Immature natural killer cell (primary cell): ENCODE data around the gene ENTPD7. TPM values are rescaled to one million over a fixed set of nuclear protein-coding genes. Genes with fewer than 3 reads are reported as not detected.
"Not testable (repeated sequence)": the region's sequence is repeated elsewhere in the genome, so short reads cannot be mapped to it uniquely, and the experiment has no call there.

Source experiments
- DNase-seq, 3 donors: peaks; one replicate each; pipeline ENCODE4 v3.0.0; 2022; ENCODE audit warnings: mixed read lengths in 1 of 3
- H3K27ac Mint-ChIP-seq, 6 donors: one replicate each; pipeline ENCODE4 v1.8.0; 2020; ENCODE audit warnings: mixed read lengths in 6 of 6, mild to moderate bottlenecking in 5 of 6, inconsistent platforms in 4 of 6, moderate library complexity in 3 of 6
- H3K27me3 Mint-ChIP-seq, 3 donors: one replicate each; pipeline ENCODE4 v1.8.0; 2020 to 2021; ENCODE audit warnings: low read depth in 3 of 3, mild to moderate bottlenecking in 3 of 3, mixed read lengths in 3 of 3, moderate library complexity in 3 of 3, inconsistent platforms in 1 of 3
- H3K36me3 Mint-ChIP-seq, 3 donors: one replicate each; pipeline ENCODE4 v1.8.0; 2020; ENCODE audit warnings: mixed read lengths in 3 of 3, inconsistent platforms in 2 of 3, mild to moderate bottlenecking in 2 of 3
- H3K4me1 Mint-ChIP-seq, 2 donors: one replicate each; pipeline ENCODE4 v1.8.0; 2020; ENCODE audit warnings: inconsistent platforms in 2 of 2, mild to moderate bottlenecking in 2 of 2, mixed read lengths in 2 of 2, moderate library complexity in 1 of 2
- H3K4me3 Mint-ChIP-seq, 5 donors: one replicate each; pipeline ENCODE4 v1.8.0; 2020; ENCODE audit warnings: mild to moderate bottlenecking in 5 of 5, mixed read lengths in 5 of 5, inconsistent platforms in 3 of 5, moderate library complexity in 3 of 5
- H3K9me3 Mint-ChIP-seq, 6 donors: one replicate each; pipeline ENCODE4 v1.8.0; 2020; ENCODE audit warnings: mild to moderate bottlenecking in 6 of 6, mixed read lengths in 6 of 6, inconsistent platforms in 4 of 6, moderate library complexity in 3 of 6
- polyA plus RNA-seq, 3 donors: library from polyadenylated mRNA; unstranded; fragments of 300-500 nt; fragmentation: Illumina TruSeq; gene quantifications; one replicate each; pipeline ENCODE4 v1.2.3, GENCODE V29; 2021

ENTPD7 gene
- polyA plus RNA-seq, 3 donors from 2014 or later: 0.76 to 2.8 (median 1.4) TPM

GRCh38 chr10:99625124-99625523 is 34.2 kb upstream of the ENTPD7 start:
- not testable (repeated sequence) for H3K36me3 Mint-ChIP-seq, H3K27me3 Mint-ChIP-seq, H3K4me3 Mint-ChIP-seq, H3K9me3 Mint-ChIP-seq, DNase-seq
- Mint-ChIP-seq H3K27ac (peak overlapping the region in 1 of 6 donors; percentile 56), H3K4me1 (peaks cover 16 to 18% of the 10 kb centered on the region in 2 donors)

- Mint-ChIP-seq H3K9me3 (no peaks in the 10 kb centered on the region), H3K27ac (no peak overlapping the region), H3K27me3 (peaks cover 2 to 9% (median 7%) of the 10 kb centered on the region in 3 donors), H3K4me1 (no peaks in the 10 kb centered on the region), H3K36me3 (no peaks in the 10 kb centered on the region), H3K4me3 (no peak overlapping the region)
- no peak for DNase-seq
Measured at GRCh38 chr10:99628923-99629624, 30.2 kb upstream of the ENTPD7 start.

- Mint-ChIP-seq H3K4me1 (no peaks in the 10 kb centered on the region), H3K36me3 (no peaks in the 10 kb centered on the region), H3K27ac (no peak overlapping the region), H3K9me3 (no peaks in the 10 kb centered on the region), H3K27me3 (peaks cover 2 to 9% (median 8%) of the 10 kb centered on the region in 3 donors), H3K4me3 (no peak overlapping the region)
- DNase-seq: no peak
Measured at GRCh38 chr10:99629625-99629978, 29.7 kb upstream of the ENTPD7 start.

GRCh38 chr10:99630433-99630832 is 28.9 kb upstream of the ENTPD7 start:
- no peak overlapping the region for H3K4me3 Mint-ChIP-seq
- H3K9me3 Mint-ChIP-seq: no peaks in the 10 kb centered on the region
- no peaks in the 10 kb centered on the region for H3K36me3 Mint-ChIP-seq
- no peaks in the 10 kb centered on the region for H3K4me1 Mint-ChIP-seq
- peaks cover 4 to 7% (median 6%) of the 10 kb centered on the region in 3 donors for H3K27me3 Mint-ChIP-seq
- H3K27ac Mint-ChIP-seq: no peak overlapping the region
- no peak for DNase-seq

GRCh38 chr10:99630991-99631390 is 28.3 kb upstream of the ENTPD7 start:
- H3K4me3 Mint-ChIP-seq: no peak overlapping the region
- DNase-seq: no peak
- H3K9me3 Mint-ChIP-seq: no peaks in the 10 kb centered on the region

GRCh38 chr10:99631496-99631895 is 27.8 kb upstream of the ENTPD7 start:
- no peak overlapping the region for H3K27ac Mint-ChIP-seq
- peaks cover 7 to 8% (median 7%) of the 10 kb centered on the region in 3 donors for H3K27me3 Mint-ChIP-seq
- no peak for DNase-seq
- no peaks in the 10 kb centered on the region for H3K4me1 Mint-ChIP-seq
- no peaks in the 10 kb centered on the region for H3K9me3 Mint-ChIP-seq
- no peak overlapping the region for H3K4me3 Mint-ChIP-seq
- no peaks in the 10 kb centered on the region for H3K36me3 Mint-ChIP-seq

More at GRCh38 chr10:99630991-99631390, 28.3 kb upstream of the ENTPD7 start:
- Mint-ChIP-seq H3K27me3 (peaks cover 4 to 7% (median 6%) of the 10 kb centered on the region in 3 donors), H3K4me1 (no peaks in the 10 kb centered on the region), H3K27ac (no peak overlapping the region), H3K36me3 (no peaks in the 10 kb centered on the region)

- Mint-ChIP-seq H3K9me3 (no peaks in the 10 kb centered on the region), H3K4me1 (no peaks in the 10 kb centered on the region), H3K27me3 (peaks cover 9 to 16% (median 10%) of the 10 kb centered on the region in 3 donors)
Measured at GRCh38 chr10:99633832-99634231, 25.5 kb upstream of the ENTPD7 start.

GRCh38 chr10:99647601-99648151 is 11.6 kb upstream of the ENTPD7 start:
- Mint-ChIP-seq H3K36me3 (peaks cover 0 to 3% (median 0%) of the 10 kb centered on the region in 3 donors), H3K4me1 (no peaks in the 10 kb centered on the region), H3K9me3 (peaks cover 0 to 3% (median 0%) of the 10 kb centered on the region in 6 donors), H3K4me3 (no peak overlapping the region), H3K27me3 (peaks cover 4 to 15% (median 6%) of the 10 kb centered on the region in 3 donors), H3K27ac (no peak overlapping the region)
- no peak for DNase-seq

More at GRCh38 chr10:99633832-99634231, 25.5 kb upstream of the ENTPD7 start:
- Mint-ChIP-seq H3K36me3 (no peaks in the 10 kb centered on the region), H3K4me3 (no peak overlapping the region), H3K27ac (no peak overlapping the region)
- DNase-seq: no peak

- Mint-ChIP-seq H3K27ac (no peak overlapping the region), H3K36me3 (peaks cover 0 to 3% (median 0%) of the 10 kb centered on the region in 3 donors), H3K4me1 (no peaks in the 10 kb centered on the region), H3K4me3 (no peak overlapping the region), H3K9me3 (peaks cover 0 to 3% (median 0%) of the 10 kb centered on the region in 6 donors), H3K27me3 (peaks cover 4 to 18% (median 6%) of the 10 kb centered on the region in 3 donors)
- DNase-seq: no peak
Measured at GRCh38 chr10:99648717-99649116, 10.6 kb upstream of the ENTPD7 start.

GRCh38 chr10:99652800-99653390 is 6.4 kb upstream of the ENTPD7 start:
- Mint-ChIP-seq H3K36me3 (no peaks in the 10 kb centered on the region), H3K27ac (no peak overlapping the region), H3K4me3 (no peak overlapping the region), H3K9me3 (peaks cover 0 to 3% (median 0%) of the 10 kb centered on the region in 6 donors), H3K27me3 (peaks cover 0 to 24% (median 7%) of the 10 kb centered on the region in 3 donors), H3K4me1 (no peaks in the 10 kb centered on the region)
- DNase-seq: no peak

GRCh38 chr10:99654390-99655175 is 4.7 kb upstream of the ENTPD7 start:
- peaks cover 13 to 15% of the 10 kb centered on the region in 2 donors for H3K4me1 Mint-ChIP-seq
- H3K36me3 Mint-ChIP-seq: no peaks in the 10 kb centered on the region
- no peak overlapping the region for H3K4me3 Mint-ChIP-seq
- H3K27me3 Mint-ChIP-seq: peaks cover 2 to 15% (median 4%) of the 10 kb centered on the region in 3 donors
- H3K27ac Mint-ChIP-seq: no peak overlapping the region
- H3K9me3 Mint-ChIP-seq: peaks cover 0 to 3% (median 0%) of the 10 kb centered on the region in 6 donors
- DNase-seq: no peak

- peaks cover 20 to 23% of the 10 kb centered on the region in 2 donors for H3K4me1 Mint-ChIP-seq
- peaks cover 2 to 13% (median 4%) of the 10 kb centered on the region in 3 donors for H3K27me3 Mint-ChIP-seq
- H3K9me3 Mint-ChIP-seq: no peaks in the 10 kb centered on the region
- no peak overlapping the region for H3K4me3 Mint-ChIP-seq
- no peaks in the 10 kb centered on the region for H3K36me3 Mint-ChIP-seq
- DNase-seq: no peak
- H3K27ac Mint-ChIP-seq: no peak overlapping the region
Measured at GRCh38 chr10:99656199-99657064, 2.9 kb upstream of the ENTPD7 start.

- Mint-ChIP-seq H3K9me3 (no peaks in the 10 kb centered on the region), H3K4me1 (peaks cover 21 to 30% of the 10 kb centered on the region in 2 donors), H3K4me3 (peak overlapping the region; percentile 82 to 97 (median 90)), H3K36me3 (peaks cover 0 to 1% (median under 1%) of the 10 kb centered on the region in 3 donors), H3K27ac (peak overlapping the region; percentile 38 to 91 (median 78)), H3K27me3 (peaks cover 2 to 10% (median 4%) of the 10 kb centered on the region in 3 donors)
- peak in 1 of 3 donors; percentile 22 for DNase-seq
Measured at GRCh38 chr10:99658622-99659030, 683 bp upstream of the ENTPD7 start.
